IMR-90 (cell line): ENCODE results near the gene ALK. TPM values are rescaled to one million over a fixed set of nuclear protein-coding genes. Genes with fewer than 3 reads are reported as not detected.

ENCODE experiments used
- ATAC-seq: fragments of 200-7000 bp; cut with Tn5 transposase; 2 replicates; pipeline ENCODE4 v1.9.1; 2020; ENCODE audit warnings: low read depth, mild to moderate bottlenecking, moderate library complexity
- BruUV-seq: library from RNA; stranded (reverse); fragments of 400-500 nt; replicated peaks from 2 replicates; lab custom pipeline; 2021; lab: Mats Ljungman, UMichigan
- CTCF ChIA-PET: fragments of 300-600 bp; formaldehyde crosslinking; extraction: SDS; loops from one replicate; lab custom pipeline; 2021; ENCODE audit warnings: antibody characterized with exemption; lab: Yijun Ruan, JAX
- POLR2A ChIA-PET: fragments of 300-600 bp; sonication (Branson Sonifier 250); formaldehyde crosslinking; loops from one replicate; lab custom pipeline; 2022; ENCODE audit warnings: antibody characterized with exemption; ENCODE audit not compliant: unreplicated experiment; lab: Charles Lee
- DNase-seq: peaks from one replicate; pipeline ENCODE4 v3.0.0; 2013
- H2AFZ ChIP-seq: replicated peaks from 2 replicates; pipeline ENCODE3; 2013; ENCODE audit warnings: low read length, mild to moderate bottlenecking; ENCODE audit not compliant: poor library complexity
- H2AK5ac ChIP-seq: 2 replicates; pipeline ENCODE4 v1.6.1; 2013; ENCODE audit warnings: low read depth, low read length, inconsistent platforms
- H2AK9ac ChIP-seq: replicated peaks from 2 replicates; pipeline ENCODE3; 2013; ENCODE audit warnings: mild to moderate bottlenecking, low read depth, low read length, moderate library complexity; ENCODE audit not compliant: poor library complexity
- H2BK120ac ChIP-seq: 2 replicates; pipeline ENCODE4 v1.6.1; 2013; ENCODE audit warnings: low read depth, low read length, inconsistent platforms
- H2BK15ac ChIP-seq: 3 replicates; pipeline ENCODE4 v1.6.1; 2013; ENCODE audit warnings: low read depth, low read length, inconsistent platforms
- H2BK20ac ChIP-seq: 2 replicates; pipeline ENCODE4 v1.6.1; 2013; ENCODE audit warnings: low read depth, mild to moderate bottlenecking, inconsistent platforms, low read length, moderate library complexity
- H2BK5ac ChIP-seq: 2 replicates; pipeline ENCODE4 v1.6.1; 2013; ENCODE audit warnings: mild to moderate bottlenecking, low read depth, low read length, inconsistent platforms; ENCODE audit not compliant: poor library complexity, severe bottlenecking
- H3K14ac ChIP-seq: replicated peaks from 2 replicates; pipeline ENCODE4 v1.6.1; 2013; ENCODE audit warnings: low read depth, low read length, inconsistent platforms
- H3K18ac ChIP-seq: 2 replicates; pipeline ENCODE4 v1.6.1; 2013; ENCODE audit warnings: low read depth, low read length, control low read depth
- H3K23ac ChIP-seq: 2 replicates; pipeline ENCODE4 v1.6.1; 2013; ENCODE audit warnings: low read depth, low read length, inconsistent platforms
- H3K27ac ChIP-seq: 2 replicates; pipeline ENCODE4 v1.5.1; 2013; ENCODE audit warnings: mild to moderate bottlenecking, control low read depth, low read length; ENCODE audit not compliant: insufficient read depth
- H3K27me3 ChIP-seq: 2 replicates; pipeline ENCODE4 v1.6.1; 2013; ENCODE audit warnings: low read length; ENCODE audit not compliant: control insufficient read depth, insufficient read depth
- H3K36me3 ChIP-seq: 2 replicates; pipeline ENCODE4 v1.6.1; 2013; ENCODE audit warnings: low read length, mixed read lengths; ENCODE audit not compliant: control insufficient read depth, insufficient read depth
- H3K4ac ChIP-seq: 2 replicates; pipeline ENCODE4 v1.6.1; 2013; ENCODE audit warnings: low read depth, low read length, inconsistent platforms
- H3K4me1 ChIP-seq: 2 replicates; pipeline ENCODE4 v1.6.1; 2013; ENCODE audit warnings: low read length, mixed read lengths; ENCODE audit not compliant: control insufficient read depth, insufficient read depth
- H3K4me2 ChIP-seq: 2 replicates; pipeline ENCODE4 v1.6.1; 2013; ENCODE audit warnings: low read depth, mild to moderate bottlenecking, control low read depth, low read length, moderate library complexity
- H3K4me3 ChIP-seq: 2 replicates; pipeline ENCODE4 v1.5.1; 2013; ENCODE audit warnings: low read depth, mild to moderate bottlenecking, control low read depth, low read length, moderate library complexity; ENCODE audit not compliant: insufficient read depth
- H3K56ac ChIP-seq: 2 replicates; pipeline ENCODE4 v1.6.1; 2013; ENCODE audit warnings: low read length, inconsistent platforms; ENCODE audit not compliant: insufficient read depth; ENCODE audit errors: extremely low read depth
- H3K79me1 ChIP-seq, 2 experiments: 2 replicates each; pipeline ENCODE4 v1.6.1; 2013; ENCODE audit warnings: low read length in 2 of 2, inconsistent platforms in 1 of 2, low read depth in 1 of 2
- H3K9ac ChIP-seq: 2 replicates; pipeline ENCODE4 v1.6.1; 2013; ENCODE audit warnings: low read depth, low read length, control low read depth
- H3K9me1 ChIP-seq: 2 replicates; pipeline ENCODE4 v1.6.1; 2013; ENCODE audit warnings: low read length, inconsistent platforms; ENCODE audit not compliant: insufficient read depth
- H3K9me3 ChIP-seq: 2 replicates; pipeline ENCODE4 v1.6.1; 2013; ENCODE audit warnings: low read length; ENCODE audit not compliant: control insufficient read depth, insufficient read depth
- H4K20me1 ChIP-seq: 2 replicates; pipeline ENCODE4 v1.6.1; 2013; ENCODE audit warnings: low read length, inconsistent platforms; ENCODE audit not compliant: insufficient read depth
- H4K5ac ChIP-seq: 2 replicates; pipeline ENCODE4 v1.6.1; 2013; ENCODE audit warnings: mild to moderate bottlenecking, low read depth, low read length, control low read depth
- H4K8ac ChIP-seq, 2 experiments: 2 replicates each; pipeline ENCODE4 v1.6.1; 2013; ENCODE audit warnings: low read depth in 2 of 2, low read length in 2 of 2, control low read depth in 1 of 2, inconsistent platforms in 1 of 2
- H4K91ac ChIP-seq: 2 replicates; pipeline ENCODE4 v1.6.1; 2013; ENCODE audit warnings: low read depth, low read length, inconsistent platforms; ENCODE audit not compliant: insufficient read depth
- CEBPB ChIP-seq: IDR thresholded peaks from 2 replicates; pipeline ENCODE4 v1.6.1; 2012; ENCODE audit warnings: low read depth, low read length, improper control_type of control experiment
- CTCF ChIP-seq: conservative IDR thresholded peaks from 2 replicates; pipeline ENCODE4 v1.5.1; 2012; ENCODE audit warnings: mild to moderate bottlenecking, low read depth, low read length, improper control_type of control experiment
- FOS ChIP-seq: fragments of 150-350 bp; IDR thresholded peaks from 2 replicates; pipeline ENCODE4 v1.6.1; 2016; ENCODE audit warnings: low read depth, low read length
- MAFK ChIP-seq: IDR thresholded peaks from 2 replicates; pipeline ENCODE4 v1.6.1; 2012; ENCODE audit warnings: low read depth, low read length, improper control_type of control experiment
- WGBS, 2 experiments: methylation state at CpG; one replicate each; pipeline versions ENCODE4 v1.1.5 to v1.1.7; 2013; ENCODE audit warnings: missing lambda C conversion rate in 2 of 2; ENCODE audit not compliant: insufficient read length in 1 of 2; ENCODE audit errors: extremely low coverage in 2 of 2; 5-methylcytosine and 5-hydroxymethylcytosine counted together
- dilution Hi-C: fragments of 300-500 bp; cut with HindIII; formaldehyde crosslinking; loops from one replicate; pipeline ENCODE4 v1.14.3; 2018; ENCODE audit warnings: low sequenced_read_pairs; ENCODE audit not compliant: unreplicated experiment
- in situ Hi-C: fragments of 300-500 bp; cut with MboI; formaldehyde crosslinking; loops from 3 replicates; pipeline ENCODE4 v1.14.3; 2019; ENCODE audit warnings: low sequenced_read_pairs, inconsistent platforms, mixed read lengths
- intact Hi-C: fragments of 100-400 bp; cut with micrococcal nuclease; formaldehyde crosslinking; loops from 2 replicates; pipeline ENCODE4 v1.10.0; 2022
- polyA plus RNA-seq, 3 experiments: library from polyadenylated mRNA; depleted of rRNA; stranded (reverse); fragments of >200 nt; gene quantifications; 2 replicates each; pipeline ENCODE4 v1.2.3, GENCODE V29; 2012; ENCODE audit warnings: low replicate concordance in 1 of 3
- total RNA-seq: library from RNA; depleted of rRNA; stranded (reverse); fragments of >200 nt; gene quantifications from 2 replicates; pipeline ENCODE4 v1.2.3, GENCODE V29; 2012

ALK gene
- total and polyA plus RNA-seq, 2 of the 4 experiments (the other 2 are of a cell fraction) = not detected

GRCh38 chr2:29816651-29817050, 104.7 kb downstream of the ALK start:
- Histone ChIP-seq H3K9me1 (no peaks in the 10 kb centered on the region), H2BK20ac (no peak overlapping the region), H3K18ac (no peak overlapping the region), H3K36me3 (no peaks in the 10 kb centered on the region), H4K8ac (no peak overlapping the region), H2BK120ac (no peak overlapping the region), H3K56ac (no peak overlapping the region), H2BK15ac (no peak overlapping the region), H4K20me1 (no peaks in the 10 kb centered on the region), H3K79me1 (no peaks in the 10 kb centered on the region), H3K4me1 (no peaks in the 10 kb centered on the region), H2AK9ac (no peak overlapping the region), H3K14ac (no peak overlapping the region), H3K4ac (no peak overlapping the region), H3K27ac (no peak overlapping the region), H3K23ac (no peak overlapping the region), H3K9ac (no peak overlapping the region), H3K4me2 (no peak overlapping the region), H2BK5ac (no peak overlapping the region), H3K9me3 (no peaks in the 10 kb centered on the region), H4K5ac (no peak overlapping the region), H3K27me3 (peaks cover 22% of the 10 kb centered on the region), H2AK5ac (no peak overlapping the region), H3K4me3 (no peak overlapping the region), H2AFZ (no peak overlapping the region), H4K91ac (no peak overlapping the region)
- in situ Hi-C loops (no loop called here), dilution Hi-C loops (no loop called here), intact Hi-C loops (no loop called here)
- POLR2A ChIA-PET = no interaction called here
- ATAC-seq (no peak), DNase-seq (no peak)
- no CpG with 5 or more reads among the region's 4 CpGs for WGBS, 2 experiments
- no peak for TF ChIP-seq MAFK
- TF ChIP-seq CTCF = no peak
- TF ChIP-seq FOS = no peak
- TF ChIP-seq CEBPB = no peak
- CTCF ChIA-PET = no interaction called here
- no TSS peak for BruUV-seq
